A673 (cell line): ENCODE results near the gene PREX1. TPM values are rescaled to one million over a fixed set of nuclear protein-coding genes. Genes with fewer than 3 reads are reported as not detected.

Experiments used
- BruUV-seq: library from RNA; stranded (reverse); fragments of 400-500 nt; replicated peaks from 2 replicates; lab custom pipeline; 2021; lab: Mats Ljungman, UMichigan
- CTCF ChIA-PET: fragments of 300-600 bp; sonication (Branson Sonifier 250); formaldehyde crosslinking; loops from one replicate; lab custom pipeline; 2022; ENCODE audit warnings: antibody characterized with exemption; lab: Charles Lee
- POLR2A ChIA-PET: fragments of 300-600 bp; sonication (Branson Sonifier 250); formaldehyde crosslinking; loops from one replicate; lab custom pipeline; 2022; ENCODE audit warnings: antibody characterized with exemption; ENCODE audit not compliant: low non-redundant PET; lab: Charles Lee
- DNase-seq: peaks from one replicate; pipeline ENCODE4 v3.0.0-alpha.2; 2015; ENCODE audit warnings: low spot score
- H3K27ac ChIP-seq: fragments of 200-600 bp; sonication (generic); 2 replicates; pipeline ENCODE4 v1.5.1; 2016; ENCODE audit warnings: mixed run types, low read depth, mild to moderate bottlenecking, mixed read lengths, antibody characterized with exemption, low read length; ENCODE audit not compliant: poor library complexity, severe bottlenecking
- H3K27me3 ChIP-seq: fragments of 200-600 bp; sonication (generic); replicated peaks from 2 replicates; pipeline ENCODE4 v1.6.1; 2017; ENCODE audit warnings: mixed run types, low read depth, mild to moderate bottlenecking, mixed read lengths, antibody characterized with exemption, low read length; ENCODE audit not compliant: insufficient read depth, poor library complexity
- H3K36me3 ChIP-seq: fragments of 200-600 bp; sonication (generic); 2 replicates; pipeline ENCODE4 v1.6.1; 2016; ENCODE audit warnings: mixed run types, mild to moderate bottlenecking, mixed read lengths, antibody characterized with exemption, low read length; ENCODE audit not compliant: insufficient read depth, poor library complexity, severe bottlenecking
- H3K4me1 ChIP-seq: fragments of 200-600 bp; sonication (generic); 2 replicates; pipeline ENCODE4 v1.6.1; 2017; ENCODE audit warnings: mixed run types, mild to moderate bottlenecking, mixed read lengths, antibody characterized with exemption, low read length; ENCODE audit not compliant: insufficient read depth, poor library complexity, severe bottlenecking
- H3K4me3 ChIP-seq: fragments of 200-600 bp; sonication (generic); 2 replicates; pipeline ENCODE4 v1.5.1; 2016; ENCODE audit warnings: low read depth, mixed run types, mild to moderate bottlenecking, mixed read lengths, low read length; ENCODE audit not compliant: poor library complexity, severe bottlenecking
- H3K9me3 ChIP-seq: fragments of 200-600 bp; sonication (generic); 2 replicates; pipeline ENCODE4 v1.6.1; 2016; ENCODE audit warnings: mixed run types, low read depth, mild to moderate bottlenecking, mixed read lengths, antibody characterized with exemption, low read length; ENCODE audit not compliant: poor library complexity, severe bottlenecking
- CTCF ChIP-seq: fragments of 300-800, 200-600 bp; sonication (generic); conservative IDR thresholded peaks from 2 replicates; pipeline ENCODE4 v1.5.1; 2017; ENCODE audit warnings: low read depth, mild to moderate bottlenecking, antibody characterized with exemption, low read length, moderate library complexity, mixed read lengths
- EZH2 ChIP-seq: fragments of 200-600 bp; sonication (generic); IDR thresholded peaks from 2 replicates; pipeline ENCODE4 v1.6.1; 2017; ENCODE audit warnings: borderline replicate concordance, low read depth, mild to moderate bottlenecking, mixed read lengths, antibody characterized with exemption, low read length; ENCODE audit not compliant: poor library complexity, severe bottlenecking
- intact Hi-C: fragments of 100-400 bp; cut with micrococcal nuclease; formaldehyde crosslinking; loops from one replicate; pipeline ENCODE4 v1.10.0; 2022; ENCODE audit not compliant: unreplicated experiment
- total RNA-seq: library from RNA; stranded (reverse); gene quantifications from 2 replicates; pipeline ENCODE4 v1.2.3, GENCODE V29; 2021

The PREX1 gene
- total RNA-seq, 1 experiment from 2014 or later: 145 TPM

GRCh38 chr20:48682529-48683363, 145.1 kb downstream of the PREX1 start:
- POLR2A ChIA-PET: interaction anchor here (0.8 kb wide), 1 partner anchor 15 kb away, joined by 3 read pairs; no protein-coding TSS in a partner anchor

DNA sequence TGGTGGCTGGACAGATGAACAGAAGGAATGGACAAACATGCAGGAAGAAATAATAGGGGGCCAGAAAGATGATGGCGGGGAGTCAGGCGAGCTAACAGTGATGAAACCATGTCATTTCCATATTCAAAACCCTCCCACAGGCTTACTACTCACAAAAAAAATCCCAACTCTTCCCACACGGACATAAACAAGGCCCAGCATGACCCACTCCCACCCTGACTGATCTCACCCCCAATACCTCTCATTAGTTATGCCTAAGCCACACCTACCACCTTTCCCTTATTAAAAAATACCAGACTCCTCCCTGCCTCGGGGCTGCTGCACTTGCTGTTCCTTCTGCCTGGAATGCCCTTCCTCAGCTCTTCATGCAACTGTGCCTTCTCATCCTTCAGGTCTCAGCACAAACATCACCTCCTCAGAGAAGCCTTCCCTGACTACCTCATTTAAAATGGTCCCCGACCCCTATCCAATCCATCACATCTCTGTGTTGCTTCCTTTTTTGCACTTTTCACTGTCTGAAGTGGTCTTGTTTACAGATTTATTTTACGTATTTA, 145.8 kb downstream of the PREX1 start:
- TF ChIP-seq EZH2: no peak
- TF ChIP-seq CTCF: no peak
- Histone ChIP-seq H3K4me3 (peak overlapping the region; percentile 8), H3K36me3 (peaks cover 54% of the 10 kb centered on the region), H3K27me3 (no peaks in the 10 kb centered on the region), H3K9me3 (no peaks in the 10 kb centered on the region), H3K4me1 (peaks cover 62% of the 10 kb centered on the region), H3K27ac (peak overlapping the region; percentile 92)
- no peak for DNase-seq
- ChIA-PET CTCF (interaction anchor here (0.8 kb wide), 1 partner anchor 24 kb away, joined by 3 read pairs; no protein-coding TSS in a partner anchor), POLR2A (no interaction called here)
- no TSS peak for BruUV-seq
- intact Hi-C loops: loop anchor here (5.0 kb wide), 1 partner anchor 145 kb away; the partner anchor contains the start of gene PREX1

More at GRCh38 chr20:48682529-48683363, 145.1 kb downstream of the PREX1 start:
- H3K4me3 ChIP-seq: peak overlapping the region; percentile 8
- no peak for TF ChIP-seq CTCF
- no peak for TF ChIP-seq EZH2
- no TSS peak for BruUV-seq
- H3K4me1 ChIP-seq: peaks cover 70% of the 10 kb centered on the region
- CTCF ChIA-PET: interaction anchor here (0.8 kb wide), 1 partner anchor 25 kb away, joined by 3 read pairs; no protein-coding TSS in a partner anchor
- peaks cover 46% of the 10 kb centered on the region for H3K36me3 ChIP-seq
- peak; percentile 99 for DNase-seq
- intact Hi-C loops: loop anchor here (5.0 kb wide), 1 partner anchor 145 kb away; the partner anchor contains the start of gene PREX1
- H3K27ac ChIP-seq: peak overlapping the region; percentile 92
- no peaks in the 10 kb centered on the region for H3K27me3 ChIP-seq
- H3K9me3 ChIP-seq: no peaks in the 10 kb centered on the region

- no TSS peak for BruUV-seq
- peaks cover 60% of the 10 kb centered on the region for H3K36me3 ChIP-seq
- CTCF ChIA-PET: no interaction called here
- POLR2A ChIA-PET: no interaction called here
- H3K4me3 ChIP-seq: no peak overlapping the region
- H3K9me3 ChIP-seq: no peaks in the 10 kb centered on the region
- peak overlapping the region; percentile 92 for H3K27ac ChIP-seq
- TF ChIP-seq EZH2 (no peak), CTCF (no peak)
- DNase-seq: no peak
- intact Hi-C loops: loop anchor here (5.0 kb wide), 1 partner anchor 146 kb away; the partner anchor contains the start of gene PREX1
- H3K4me1 ChIP-seq: peaks cover 56% of the 10 kb centered on the region
- H3K27me3 ChIP-seq: no peaks in the 10 kb centered on the region
Measured at GRCh38 chr20:48681201-48681872, 146.5 kb downstream of the PREX1 start.
